Stimulated activated CD8-positive, alpha-beta memory T cell treated with anti-CD3 and anti-CD28 coated beads, Interleukin-4, amount 100 ng/mL, for 4 hours (primary cell): Measurements from ENCODE around the gene USP11.

Source experiments
- DNase-seq, 2 donors: peaks; one replicate each; pipeline ENCODE4 v3.0.0-alpha.2; 2020; ENCODE audit warnings: low read depth in 2 of 2, low spot score in 1 of 2

Gene USP11

DNA sequence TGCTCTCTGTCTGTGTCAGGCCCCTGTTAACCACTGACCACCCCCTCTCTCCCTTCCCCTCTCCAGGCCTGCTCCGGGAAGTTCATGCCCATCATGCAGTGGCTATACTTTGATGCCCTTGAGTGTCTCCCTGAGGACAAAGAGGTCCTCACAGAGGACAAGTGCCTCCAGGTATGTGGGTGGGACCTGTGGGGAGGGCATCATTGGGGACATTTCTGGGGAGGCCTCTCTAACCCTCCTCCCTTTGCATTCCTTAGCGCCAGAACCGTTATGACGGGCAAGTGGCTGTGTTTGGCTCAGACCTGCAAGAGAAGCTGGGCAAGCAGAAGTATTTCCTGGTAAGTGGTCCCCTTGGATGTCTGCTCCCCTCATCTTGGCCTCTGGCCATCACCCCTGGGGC, 29.9 kb upstream of the USP11 start:
- DNase-seq: no peak

DNA sequence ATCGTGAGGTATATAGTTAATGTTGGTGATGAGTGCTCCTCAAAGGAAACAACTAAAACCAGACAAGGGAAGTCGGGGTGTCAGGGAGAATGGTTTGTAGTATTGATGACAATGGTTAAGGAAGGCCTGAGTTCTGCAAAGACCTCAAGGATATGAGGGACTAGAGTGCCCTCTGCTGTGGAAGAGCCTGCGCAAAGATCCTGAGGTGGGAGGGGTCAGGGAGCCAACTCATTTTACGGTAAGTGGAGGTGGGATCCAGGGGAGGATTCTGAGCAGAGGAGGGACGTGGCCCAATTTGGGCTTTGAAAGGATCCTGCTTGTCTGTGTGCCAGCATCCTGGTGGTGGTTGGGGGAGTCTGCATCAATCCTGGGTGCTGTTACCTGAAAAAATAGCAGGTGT, 27.8 kb upstream of the USP11 start:
- DNase-seq: no peak

DNA sequence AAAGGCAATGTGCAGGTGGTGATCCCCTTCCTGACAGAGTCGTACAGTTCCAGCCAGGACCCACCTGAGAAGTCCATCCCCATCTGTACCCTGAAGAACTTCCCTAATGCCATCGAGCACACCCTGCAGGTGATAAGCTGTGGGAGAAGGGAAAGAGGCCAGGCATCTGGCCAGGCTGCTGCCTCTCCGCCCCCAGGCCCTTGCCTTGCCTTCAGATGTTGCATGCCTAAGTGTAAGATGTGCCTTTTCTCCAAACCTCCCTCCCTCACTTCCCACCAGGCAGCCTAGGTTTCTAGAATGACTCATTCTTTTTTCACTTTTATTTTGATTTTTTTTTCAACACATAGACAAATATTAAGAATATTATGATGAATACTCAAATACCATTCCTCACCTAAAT, 26.5 kb upstream of the USP11 start:
- DNase-seq: no peak

DNA sequence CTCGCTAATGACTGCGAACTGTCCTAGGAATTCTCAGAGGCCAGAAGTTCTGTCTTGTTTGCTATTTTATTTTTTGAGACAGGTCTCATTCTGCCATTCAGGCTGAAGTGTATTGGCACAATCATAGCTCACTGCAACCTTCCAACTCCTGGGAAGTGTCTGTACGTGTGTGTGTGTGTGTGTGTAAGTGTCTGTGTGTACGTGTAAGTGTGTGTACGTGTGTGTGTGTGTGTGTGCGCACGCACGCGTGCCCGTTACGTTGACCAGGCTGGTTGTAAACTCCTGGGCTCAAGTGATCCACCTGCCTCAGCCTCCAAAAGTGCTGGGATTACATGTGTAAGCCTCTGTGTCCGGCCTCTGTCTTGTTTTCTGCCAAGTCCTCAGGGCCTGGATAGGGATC, 24.7 kb upstream of the USP11 start:
- no peak for DNase-seq

DNA sequence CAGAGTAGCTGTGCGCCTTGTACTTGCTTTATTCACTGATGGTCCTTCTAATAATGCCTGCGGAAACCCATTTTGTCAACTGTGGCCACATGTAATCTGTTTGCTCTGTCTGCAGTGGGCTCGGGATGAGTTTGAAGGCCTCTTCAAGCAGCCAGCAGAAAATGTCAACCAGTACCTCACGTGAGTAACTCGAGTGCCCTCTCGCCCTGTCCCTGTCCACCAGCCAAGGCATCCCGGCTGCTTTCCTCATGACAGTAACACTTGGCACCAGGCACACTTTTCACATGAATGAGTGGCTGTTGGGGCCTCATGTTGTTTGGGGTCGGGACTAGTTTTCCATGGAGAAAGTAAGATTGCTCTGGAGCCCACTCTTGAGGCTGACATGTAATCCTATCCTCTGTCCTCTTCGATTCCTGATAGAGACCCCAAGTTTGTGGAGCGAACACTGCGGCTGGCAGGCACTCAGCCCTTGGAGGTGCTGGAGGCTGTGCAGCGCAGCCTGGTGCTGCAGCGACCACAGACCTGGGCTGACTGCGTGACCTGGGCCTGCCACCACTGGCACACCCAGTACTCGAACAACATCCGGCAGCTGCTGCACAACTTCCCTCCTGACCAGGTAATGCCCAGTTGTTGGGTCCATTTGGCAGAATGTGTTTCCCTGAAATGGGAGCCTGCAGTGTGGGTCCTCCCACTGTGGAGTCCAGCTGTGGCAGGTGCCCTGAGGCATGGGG, 23.1 kb upstream of the USP11 start:
- no peak for DNase-seq

DNA sequence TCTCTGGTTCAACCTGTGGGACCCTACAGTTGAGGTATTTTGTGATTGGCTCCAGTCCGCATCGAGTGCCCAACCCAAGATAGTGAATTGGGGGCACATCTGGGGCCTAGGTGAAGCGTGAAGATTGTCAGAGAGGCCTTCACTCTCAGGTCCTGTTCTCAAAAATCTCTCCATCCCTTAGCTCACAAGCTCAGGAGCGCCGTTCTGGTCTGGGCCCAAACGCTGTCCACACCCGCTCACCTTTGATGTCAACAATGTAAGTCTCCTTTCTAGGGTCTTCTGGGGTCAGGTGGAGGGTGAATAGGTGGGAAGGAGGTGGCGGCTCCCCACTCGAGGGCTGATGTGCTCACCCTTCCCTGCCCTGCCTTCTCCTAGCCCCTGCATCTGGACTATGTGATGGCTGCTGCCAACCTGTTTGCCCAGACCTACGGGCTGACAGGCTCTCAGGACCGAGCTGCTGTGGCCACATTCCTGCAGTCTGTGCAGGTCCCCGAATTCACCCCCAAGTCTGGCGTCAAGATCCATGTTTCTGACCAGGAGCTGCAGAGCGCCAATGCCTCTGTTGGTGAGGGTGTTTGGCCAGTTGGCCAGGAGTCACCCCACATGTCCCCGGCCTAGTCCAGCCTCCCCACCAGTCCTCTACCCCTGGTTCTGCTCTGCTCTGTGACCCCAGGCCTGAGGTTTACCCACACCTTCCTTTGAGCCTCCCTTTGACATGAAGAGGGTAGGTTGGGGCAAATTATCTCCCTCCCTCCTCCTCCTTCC, 22.0 kb upstream of the USP11 start:
- DNase-seq: no peak

DNA sequence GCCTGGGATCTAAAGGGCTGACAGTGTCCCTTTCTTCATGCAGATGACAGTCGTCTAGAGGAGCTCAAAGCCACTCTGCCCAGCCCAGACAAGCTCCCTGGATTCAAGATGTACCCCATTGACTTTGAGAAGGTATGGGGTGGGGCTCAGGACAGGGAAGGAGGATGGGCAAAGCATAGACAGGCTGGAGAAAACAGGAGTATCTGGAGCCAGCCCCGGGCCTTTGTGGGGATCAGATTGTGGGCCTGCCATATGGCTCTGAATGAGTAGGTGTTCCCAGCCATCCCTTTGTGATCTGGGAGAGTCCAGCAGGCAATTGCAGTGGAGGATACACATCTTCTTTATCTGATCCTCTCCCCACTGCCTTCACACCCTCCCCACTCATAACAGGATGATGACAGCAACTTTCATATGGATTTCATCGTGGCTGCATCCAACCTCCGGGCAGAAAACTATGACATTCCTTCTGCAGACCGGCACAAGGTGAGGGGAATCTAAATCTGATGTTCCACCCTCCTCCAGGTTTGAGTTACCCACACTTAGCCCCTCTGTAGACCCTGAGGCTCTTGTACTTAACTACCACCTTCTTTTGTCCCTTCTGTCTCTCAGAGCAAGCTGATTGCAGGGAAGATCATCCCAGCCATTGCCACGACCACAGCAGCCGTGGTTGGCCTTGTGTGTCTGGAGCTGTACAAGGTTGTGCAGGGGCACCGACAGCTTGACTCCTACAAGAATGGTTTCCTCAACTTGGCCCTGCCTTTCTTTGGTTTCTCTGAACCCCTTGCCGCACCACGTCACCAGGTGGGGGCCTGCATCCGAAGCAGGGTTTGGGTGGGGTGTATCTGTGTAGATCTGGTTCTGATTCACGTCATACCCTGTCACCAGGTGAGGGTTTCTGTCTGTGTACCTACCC, 20.2 kb upstream of the USP11 start:
- no peak for DNase-seq

DNA sequence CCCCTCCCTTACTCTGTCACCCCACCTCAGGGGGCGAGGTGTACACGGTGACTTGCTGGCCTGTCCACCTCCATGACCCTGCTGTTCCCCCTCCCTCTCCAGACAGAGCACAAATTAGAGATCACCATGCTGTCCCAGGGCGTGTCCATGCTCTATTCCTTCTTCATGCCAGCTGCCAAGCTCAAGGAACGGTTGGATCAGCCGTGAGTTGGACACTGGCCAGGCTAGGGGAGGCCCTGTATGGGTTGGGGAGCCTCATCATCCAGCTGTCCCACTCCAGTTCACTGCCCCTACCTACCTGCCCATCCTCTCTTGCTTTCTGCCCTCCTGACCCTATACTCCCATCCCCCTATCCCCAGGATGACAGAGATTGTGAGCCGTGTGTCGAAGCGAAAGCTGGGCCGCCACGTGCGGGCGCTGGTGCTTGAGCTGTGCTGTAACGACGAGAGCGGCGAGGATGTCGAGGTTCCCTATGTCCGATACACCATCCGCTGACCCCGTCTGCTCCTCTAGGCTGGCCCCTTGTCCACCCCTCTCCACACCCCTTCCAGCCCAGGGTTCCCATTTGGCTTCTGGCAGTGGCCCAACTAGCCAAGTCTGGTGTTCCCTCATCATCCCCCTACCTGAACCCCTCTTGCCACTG, 18.3 kb upstream of the USP11 start:
- DNase-seq: no peak

DNA sequence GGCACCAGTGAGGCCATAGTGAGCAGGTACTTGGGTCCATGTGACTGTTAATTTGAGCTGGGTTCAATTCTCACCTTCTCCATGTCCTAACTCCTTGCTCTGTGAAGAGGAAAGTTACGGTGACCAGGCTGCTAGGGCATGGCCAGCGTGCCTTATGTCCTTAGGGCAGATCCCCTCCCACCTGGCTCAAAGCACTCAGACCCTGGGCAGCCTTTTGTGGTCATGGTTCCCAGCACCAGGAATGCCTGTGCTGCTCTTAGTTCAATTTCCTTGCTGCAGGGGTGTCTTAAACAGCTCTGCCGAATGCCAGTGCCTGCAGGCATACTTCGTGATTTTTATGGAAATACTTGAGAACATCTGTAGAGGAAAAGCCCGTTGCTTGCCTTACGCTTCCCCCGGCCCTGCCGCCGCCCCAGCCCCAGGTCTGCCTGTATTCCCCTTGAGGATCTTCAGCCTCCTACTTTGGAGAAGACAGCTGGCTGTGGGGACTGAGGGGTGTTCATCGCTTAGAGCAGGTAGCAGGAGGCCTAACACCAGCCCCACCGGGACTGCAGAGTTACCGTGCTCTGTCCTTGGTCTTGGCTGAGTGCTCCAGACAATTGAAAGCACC, 17.4 kb upstream of the USP11 start:
- no peak for DNase-seq

DNA sequence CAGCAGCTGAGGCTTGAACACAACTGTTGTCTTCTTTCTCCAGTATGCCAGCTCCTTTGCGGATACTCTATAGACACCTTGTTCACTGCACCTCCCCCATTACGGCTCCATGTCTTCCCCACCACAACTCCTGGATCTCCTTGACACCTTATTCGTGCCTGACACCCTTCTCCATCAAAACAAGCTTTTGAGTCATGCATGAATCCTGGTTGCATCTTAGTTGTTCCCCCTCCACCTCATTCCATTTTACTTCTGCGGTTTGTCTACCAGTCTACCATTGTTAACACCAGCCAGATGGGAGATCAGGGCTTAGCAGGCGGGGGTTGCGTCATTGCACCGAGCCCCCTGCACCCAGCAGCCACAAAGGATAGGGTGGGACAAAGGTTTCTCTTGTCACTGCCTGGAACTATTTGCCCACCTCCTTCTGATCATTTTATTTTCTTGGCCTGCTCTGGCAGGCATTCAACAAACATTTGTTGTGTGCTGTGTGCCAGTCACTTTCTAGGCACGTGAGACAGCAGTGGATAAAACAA, 16.4 kb upstream of the USP11 start:
- no peak for DNase-seq

DNA sequence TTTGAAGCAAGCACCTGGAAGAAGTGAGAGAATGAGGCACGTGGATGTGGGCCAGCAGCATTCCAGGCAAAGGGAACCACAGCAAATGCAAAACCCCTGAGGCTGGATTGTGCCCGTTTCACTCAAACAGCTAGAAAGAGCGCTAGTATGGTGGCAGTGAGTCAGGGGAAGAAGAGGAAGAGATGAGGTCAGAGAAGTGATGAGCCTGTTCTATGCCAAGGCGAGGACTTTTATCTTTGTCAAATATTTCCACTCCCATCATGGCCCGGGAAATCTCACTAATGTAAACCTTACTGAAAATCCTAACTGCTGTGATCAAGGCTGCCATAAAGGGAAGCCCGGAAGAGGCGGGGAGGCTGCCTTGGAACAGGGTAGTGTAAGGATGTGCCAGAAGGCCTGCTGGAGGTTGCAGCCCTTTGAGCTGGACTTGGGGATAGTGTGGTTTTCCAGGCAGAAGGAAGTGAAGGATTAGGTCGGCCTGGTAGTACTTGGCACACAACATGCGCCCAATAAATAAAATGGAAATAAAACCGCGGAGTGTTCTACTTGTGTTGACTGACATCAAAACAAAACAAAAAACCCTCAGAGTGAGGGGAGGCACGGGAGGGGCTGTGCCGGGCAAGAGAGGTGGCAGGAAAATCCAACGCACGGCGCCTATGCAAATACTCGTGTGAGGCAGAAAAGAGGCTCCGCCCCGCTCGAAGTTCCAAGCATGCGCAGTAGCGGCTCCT, 15.5 kb upstream of the USP11 start:
- no peak for DNase-seq

DNA sequence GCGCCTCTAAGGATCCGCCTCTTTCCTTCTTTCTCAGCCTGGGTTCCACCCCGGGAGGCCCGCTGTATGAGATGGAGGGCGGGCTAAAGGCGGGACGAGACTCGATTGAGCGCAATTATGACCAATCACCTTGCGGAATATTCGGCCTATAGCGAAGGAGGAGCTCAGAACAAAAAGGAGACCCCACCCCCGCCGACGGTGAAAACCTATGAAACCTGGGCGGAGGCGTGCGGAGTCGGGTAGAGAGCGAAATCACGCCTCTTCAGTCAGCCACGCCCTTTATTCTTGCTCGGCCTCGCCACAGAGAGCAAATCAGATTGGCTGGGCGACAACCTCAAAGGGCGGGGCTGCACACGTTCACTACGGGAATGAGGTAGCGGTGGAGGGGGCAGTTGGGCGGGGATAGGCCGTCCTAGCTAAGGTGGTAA, 14.9 kb upstream of the USP11 start:
- peak; percentile 83 to 99 for DNase-seq

DNA sequence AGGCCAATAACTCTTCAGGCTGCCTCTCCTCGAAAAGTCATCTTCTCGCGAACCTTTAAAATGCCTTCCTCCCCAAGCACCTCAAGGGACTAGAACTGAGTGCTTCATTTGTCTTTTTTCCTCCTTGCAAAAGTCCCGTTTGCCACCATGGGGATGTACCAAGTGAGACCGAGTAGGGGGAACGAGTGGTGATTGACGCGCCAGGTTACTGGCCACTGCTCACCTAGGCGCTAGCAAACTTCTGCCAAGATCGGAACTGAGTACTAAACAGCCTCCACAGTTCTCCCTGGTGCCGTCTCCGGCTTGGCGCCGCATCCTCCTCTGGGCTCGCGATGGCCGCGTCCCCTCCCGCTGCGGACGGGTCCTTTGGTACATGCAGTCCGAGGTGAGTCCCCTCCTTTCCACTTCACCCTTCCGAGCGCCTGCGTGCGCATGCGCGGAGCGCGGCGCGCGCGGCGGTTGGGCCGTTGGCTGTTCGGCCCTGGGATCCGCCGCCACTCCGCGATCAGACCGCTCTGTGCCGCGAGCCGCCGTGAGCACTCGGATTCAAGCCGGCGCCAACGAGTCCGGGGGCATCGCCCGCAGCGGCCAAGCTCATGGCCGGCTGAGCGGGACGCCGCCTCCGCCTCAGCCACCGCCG, 14.4 kb upstream of the USP11 start, which contains the start of gene CDK16:
CDK16 (plus strand) TSS at position 402 of the 640 bp plus-strand sequence. CDS start 4,877 bp downstream, outside the sequence.
- DNase-seq: peak; percentile 24 to 63

DNA sequence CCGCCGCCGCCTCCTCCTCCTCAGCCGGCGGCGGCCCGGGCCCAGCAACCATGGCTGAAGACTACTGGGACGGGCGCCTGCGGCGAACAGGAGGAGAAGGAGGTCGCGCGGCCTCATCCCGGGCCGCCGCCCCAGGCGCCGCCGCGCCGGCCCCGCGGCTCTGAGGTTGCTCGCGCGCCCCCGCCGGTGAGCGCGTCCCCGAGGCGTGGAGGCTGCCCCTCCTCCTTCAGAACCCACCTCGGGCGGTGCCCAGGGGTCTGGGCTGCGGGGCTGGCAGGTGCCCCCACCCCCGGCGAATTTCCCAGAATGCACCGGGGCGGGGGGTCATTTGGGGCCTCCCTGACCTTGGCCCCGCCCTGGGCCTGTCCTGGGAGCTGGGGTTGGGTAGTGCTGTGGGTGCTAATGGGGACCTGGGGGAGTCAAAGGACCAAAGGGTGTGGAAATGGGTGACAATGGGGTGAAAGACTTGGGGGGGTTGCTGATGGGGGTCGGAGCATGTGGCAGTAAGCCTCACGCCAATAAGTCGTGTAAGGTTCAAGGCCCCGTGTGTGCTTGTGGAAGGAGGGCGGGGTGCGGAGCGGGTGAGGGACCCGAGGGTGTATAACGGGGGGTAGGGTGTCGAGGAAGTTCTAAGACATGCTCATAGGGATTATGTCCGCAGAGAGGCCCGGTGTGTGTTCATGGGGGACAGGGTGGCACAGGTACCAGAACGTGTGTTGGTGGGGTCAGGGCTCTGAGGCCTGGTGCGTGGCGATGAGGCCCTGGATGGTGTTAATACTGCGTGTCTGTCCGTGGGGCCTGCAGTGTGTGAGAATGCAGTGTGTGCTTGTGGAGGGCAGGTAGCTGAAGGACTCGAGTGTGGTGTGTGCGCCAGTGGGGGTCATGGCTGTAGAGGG, 13.6 kb upstream of the USP11 start:
- peak in 1 of 2 donors; percentile 19 for DNase-seq

DNA sequence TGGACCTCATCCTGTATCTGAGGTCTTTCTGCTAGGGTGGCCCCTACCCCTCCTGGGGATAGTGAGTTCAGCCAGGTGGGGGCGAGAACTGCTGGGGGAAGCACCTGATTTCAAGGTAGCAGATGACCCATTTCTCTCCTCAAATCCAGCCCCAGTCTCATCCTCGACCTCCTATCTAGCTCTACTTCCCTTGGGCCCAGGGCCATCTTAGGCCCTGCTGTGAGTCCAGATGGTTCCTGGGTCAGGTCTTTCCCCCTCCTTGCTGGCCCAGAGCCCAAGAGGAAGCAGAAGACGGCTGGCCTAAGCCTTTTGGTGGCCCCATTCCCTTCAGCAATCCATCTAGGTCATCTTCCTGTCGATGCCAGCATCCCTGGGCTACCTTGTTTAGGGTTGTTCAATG, 11.1 kb upstream of the USP11 start:
- DNase-seq: no peak

DNA sequence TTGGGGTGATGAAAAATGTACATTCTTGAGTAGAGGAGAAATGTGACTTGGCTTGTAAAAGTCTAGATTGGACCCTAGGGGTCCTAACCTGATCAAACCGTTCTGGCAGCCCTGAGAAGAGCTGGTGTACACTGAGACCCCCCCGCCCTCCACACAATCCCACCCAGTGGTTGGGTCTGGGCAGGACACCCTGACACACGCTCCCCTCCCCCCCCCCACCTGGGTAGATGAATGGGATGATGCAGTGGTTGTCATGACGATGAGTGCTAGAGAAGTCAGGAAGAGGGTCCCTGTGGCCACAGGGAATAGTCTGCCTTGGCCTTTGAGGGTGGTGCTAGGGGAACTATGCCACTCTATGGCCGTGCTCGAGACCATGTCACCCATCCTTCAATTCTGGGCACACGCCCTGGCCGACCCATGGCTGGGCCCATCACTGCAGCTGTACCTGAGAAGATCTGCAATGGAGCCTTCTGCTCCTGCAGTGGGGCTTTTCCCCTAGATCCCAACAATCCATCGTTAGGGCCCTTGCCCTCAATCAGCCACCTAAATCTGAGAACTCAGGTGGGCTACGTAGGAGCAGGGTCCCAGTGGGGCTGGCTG, 10.0 kb upstream of the USP11 start:
- no peak for DNase-seq

DNA sequence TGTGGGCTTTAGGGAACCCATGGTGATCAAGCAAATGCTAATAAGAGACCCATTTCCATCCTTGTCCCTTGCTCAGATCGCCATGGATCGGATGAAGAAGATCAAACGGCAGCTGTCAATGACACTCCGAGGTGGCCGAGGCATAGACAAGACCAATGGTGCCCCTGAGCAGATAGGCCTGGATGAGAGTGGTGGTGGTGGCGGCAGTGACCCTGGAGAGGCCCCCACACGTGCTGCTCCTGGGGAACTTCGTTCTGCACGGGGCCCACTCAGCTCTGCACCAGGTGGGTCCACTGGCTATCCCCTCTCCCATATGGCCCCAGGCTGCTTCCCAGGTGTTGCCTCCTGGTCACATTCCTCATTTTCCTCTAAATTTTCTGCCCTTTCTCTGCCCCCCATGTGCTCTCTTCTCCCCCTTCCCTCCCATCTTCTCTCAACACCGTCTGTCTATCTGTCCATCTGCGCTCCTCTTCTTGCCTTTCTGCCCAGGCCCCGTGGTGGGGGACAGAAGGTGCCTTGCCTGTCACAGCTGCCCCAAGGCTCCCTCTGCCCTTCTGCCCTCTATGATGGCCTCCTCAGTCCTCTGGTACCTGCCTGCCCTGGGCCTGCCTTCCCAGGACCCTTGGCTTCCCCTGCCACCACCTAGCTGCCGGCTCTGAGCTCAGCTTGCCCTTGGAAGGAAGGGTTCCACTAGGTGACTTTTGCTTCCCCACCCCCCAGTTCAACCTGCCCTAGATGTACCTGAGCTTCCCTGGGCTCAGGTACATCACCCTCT, 9.1 kb upstream of the USP11 start:
- no peak for DNase-seq
